NOMO-1 treated with dmso at 0.1 percent for 144 hours (cell line): ENCODE data around the gene HPS6.
A peak's percentile ranks its signal among the peaks of the same experiment; 100 is the strongest.

Experiments used
- DNase-seq: peaks from one replicate; lab custom pipeline; 2025; ENCODE audit not compliant: unreplicated experiment; lab: John Stamatoyannopoulos, UW

Gene HPS6

GRCh38 chr10:102067091-102067916, 2.2 kb downstream of the HPS6 start:
- no peak for DNase-seq

GRCh38 chr10:102068216-102068615, 3.1 kb downstream of the HPS6 start:
- no peak for DNase-seq

- DNase-seq = peak; percentile 32
Observed at GRCh38 chr10:102069071-102069470, 3.9 kb downstream of the HPS6 start.

GRCh38 chr10:102072673-102073527, 7.8 kb downstream of the HPS6 start:
- DNase-seq = peak; percentile 64

GRCh38 chr10:102083541-102083940, 18.4 kb downstream of the HPS6 start:
- DNase-seq = no peak

- DNase-seq = peak; percentile 1
Observed at GRCh38 chr10:102085336-102085735, 20.2 kb downstream of the HPS6 start.

GRCh38 chr10:102086196-102086595, 21.0 kb downstream of the HPS6 start:
- DNase-seq = no peak

GRCh38 chr10:102090772-102091171, 25.6 kb downstream of the HPS6 start:
- DNase-seq = no peak

- no peak for DNase-seq
Observed at GRCh38 chr10:102096449-102096848, 31.3 kb downstream of the HPS6 start.

GRCh38 chr10:102101152-102101551, 36.0 kb downstream of the HPS6 start:
- DNase-seq = no peak

GRCh38 chr10:102102421-102102820, 37.3 kb downstream of the HPS6 start:
- DNase-seq = no peak

- no peak for DNase-seq
Observed at GRCh38 chr10:102106998-102107397, 41.8 kb downstream of the HPS6 start.

- DNase-seq = no peak
Observed at GRCh38 chr10:102109166-102110116, 44.3 kb downstream of the HPS6 start.

GRCh38 chr10:102111276-102111675, 46.1 kb downstream of the HPS6 start:
- DNase-seq = no peak

- no peak for DNase-seq
Observed at GRCh38 chr10:102112210-102112817, 47.2 kb downstream of the HPS6 start.

- DNase-seq = no peak
Observed at GRCh38 chr10:102113261-102113955, 48.3 kb downstream of the HPS6 start.

GRCh38 chr10:102113956-102114857, 49.1 kb downstream of the HPS6 start:
- no peak for DNase-seq

GRCh38 chr10:102114861-102115618, 49.9 kb downstream of the HPS6 start:
- DNase-seq = peak; percentile 85
